Stimulated activated CD4-positive, alpha-beta T cell treated with anti-CD3 and anti-CD28 coated beads, Interleukin-4, amount 100 ng/mL, for 24 hours (primary cell): ENCODE measurements around the gene AMBP.

Experiments used
- DNase-seq: peaks from one replicate; pipeline ENCODE4 v3.0.0-alpha.2; 2020

AMBP gene

DNA sequence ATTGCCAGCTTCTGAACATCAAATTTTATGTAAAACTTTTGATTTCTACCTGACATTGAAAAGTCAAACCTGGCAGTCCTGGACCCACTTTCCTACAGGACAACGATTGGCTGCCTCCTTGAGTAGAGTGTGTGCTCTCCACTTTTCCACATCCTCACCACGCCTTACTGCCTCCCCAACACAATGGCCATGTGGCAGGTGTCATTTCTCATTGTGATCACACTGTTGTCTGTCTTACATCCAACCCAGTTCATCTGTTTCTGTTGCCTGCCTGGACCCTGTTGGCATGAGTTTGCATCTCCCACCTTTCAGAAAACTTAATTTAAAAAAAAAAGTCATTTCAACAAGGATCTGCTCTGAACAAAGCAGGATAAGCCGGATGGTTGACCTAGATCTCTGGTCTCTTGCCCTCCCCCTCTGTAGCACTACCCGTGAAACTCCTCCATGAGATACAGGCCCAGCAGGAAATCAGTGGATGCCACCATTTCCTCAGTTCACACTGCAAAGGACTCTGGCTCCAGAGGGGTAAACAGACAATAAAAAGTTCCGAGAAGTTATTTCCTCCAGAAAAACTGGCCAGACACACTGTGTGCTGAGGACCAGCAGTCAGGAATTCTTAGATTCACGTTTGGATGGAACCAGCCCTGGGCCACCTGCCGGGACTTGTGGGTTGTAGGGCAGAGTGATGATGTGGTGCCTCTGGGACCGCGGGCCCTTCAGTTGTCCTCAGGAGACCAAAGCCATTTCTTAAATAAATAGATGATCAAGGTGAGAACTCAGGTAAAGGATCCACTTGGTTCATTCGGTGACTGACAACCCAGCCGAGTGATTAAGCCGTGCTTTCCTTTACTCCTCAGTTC is 48.6 kb downstream of the AMBP start:
- DNase-seq: no peak

DNA sequence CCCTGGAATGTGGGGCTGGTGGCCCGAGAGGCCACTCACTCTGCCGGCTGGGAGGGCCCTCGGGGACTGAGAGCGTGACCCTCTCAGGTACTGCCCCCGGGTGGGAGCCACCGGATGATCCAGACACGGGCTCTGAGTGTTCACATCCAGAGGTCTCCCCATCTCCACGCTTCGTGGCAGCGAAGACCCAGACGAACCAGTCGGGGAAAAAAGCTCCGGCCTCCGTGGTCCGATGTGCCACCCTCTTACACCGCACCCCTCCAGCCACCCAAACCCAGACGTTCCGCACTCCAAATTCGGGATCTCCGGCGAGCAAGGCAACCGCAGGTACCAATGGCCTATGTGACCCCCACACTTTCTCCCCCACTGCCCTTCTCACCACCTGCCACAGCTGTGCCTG is 49.5 kb downstream of the AMBP start:
- DNase-seq: no peak

DNA sequence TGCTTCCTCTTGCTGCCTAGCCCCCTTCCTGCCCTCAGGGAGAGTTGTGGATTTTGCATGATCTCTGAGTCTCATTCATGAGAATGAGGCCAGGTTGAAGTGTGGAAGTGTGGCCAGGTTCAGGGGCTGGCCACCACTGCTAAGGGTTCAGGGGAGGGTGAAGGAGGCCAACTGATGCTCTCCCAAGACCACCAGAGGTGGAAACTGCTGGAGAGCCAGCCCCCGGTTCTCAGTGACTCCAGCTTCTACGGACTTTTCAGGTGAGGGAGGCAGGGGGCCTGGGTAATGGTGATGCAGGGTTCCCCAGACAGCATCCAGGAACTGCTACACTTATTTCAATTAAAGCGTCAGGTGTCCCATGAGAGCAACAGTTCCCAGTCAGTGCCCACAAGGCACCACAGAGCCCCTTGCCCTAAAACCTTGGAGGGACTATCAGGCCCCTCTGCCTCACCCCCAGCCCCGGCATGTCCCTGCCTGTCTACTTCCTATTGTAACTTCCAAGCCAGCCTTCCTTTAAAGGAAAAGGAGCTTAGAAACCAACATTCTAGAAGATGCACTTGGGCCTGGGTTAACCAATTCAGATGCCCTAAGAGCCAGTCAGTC is 50.1 kb downstream of the AMBP start:
- DNase-seq: no peak

DNA sequence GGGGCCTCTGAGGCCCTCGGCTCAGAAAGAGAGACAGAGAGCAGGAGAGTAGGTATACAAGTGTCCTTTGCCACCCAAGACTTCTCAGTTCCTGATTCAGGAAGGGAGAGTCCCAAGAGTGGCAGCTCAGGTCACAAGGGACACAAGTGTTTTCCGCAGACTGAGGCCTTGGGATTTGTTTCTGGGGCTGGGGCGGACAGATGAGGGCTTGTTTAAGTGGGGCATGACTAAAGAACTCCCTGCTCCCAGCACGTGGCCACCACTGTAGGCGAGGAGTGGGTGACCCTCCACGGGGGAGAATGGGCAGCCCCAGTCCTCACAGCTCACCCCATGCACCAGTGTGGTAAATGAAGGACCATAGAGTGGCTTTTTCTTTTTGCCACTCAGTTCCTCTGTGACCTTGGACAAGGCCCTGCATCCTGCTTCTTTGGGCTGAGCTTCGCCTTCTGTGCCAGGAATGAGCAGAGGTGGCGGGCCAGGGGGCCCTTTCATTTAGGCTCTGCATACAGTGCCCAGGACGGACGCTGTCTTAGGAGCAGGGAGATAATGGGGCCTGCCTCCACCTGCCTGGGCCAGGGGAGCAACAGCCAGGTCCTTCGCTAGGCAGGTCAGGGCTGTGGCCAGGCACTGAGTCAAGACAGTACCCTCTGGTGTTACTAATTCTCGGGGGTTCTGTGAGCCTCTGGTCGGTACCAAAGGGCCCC is 50.8 kb downstream of the AMBP start:
- no peak for DNase-seq

DNA sequence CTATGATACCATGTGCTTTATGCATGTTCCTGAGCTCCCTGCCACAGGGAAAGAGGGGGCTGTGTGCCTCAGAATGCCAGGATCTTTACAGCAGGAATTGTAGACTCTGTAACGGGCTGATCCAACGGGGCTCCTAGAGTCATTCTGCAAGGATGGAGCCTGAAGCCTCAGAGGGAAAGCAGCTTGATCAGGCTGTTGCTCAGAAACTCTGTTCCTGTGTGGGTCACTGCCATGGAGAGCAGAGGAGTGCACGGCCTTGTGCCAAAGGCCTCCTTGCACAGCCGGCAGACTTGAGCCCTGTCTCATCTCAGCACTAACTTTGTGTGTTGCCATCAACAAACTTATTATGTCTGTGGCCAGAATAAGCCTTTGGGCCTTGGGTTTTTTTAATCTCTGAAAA is 51.8 kb downstream of the AMBP start:
- no peak for DNase-seq

DNA sequence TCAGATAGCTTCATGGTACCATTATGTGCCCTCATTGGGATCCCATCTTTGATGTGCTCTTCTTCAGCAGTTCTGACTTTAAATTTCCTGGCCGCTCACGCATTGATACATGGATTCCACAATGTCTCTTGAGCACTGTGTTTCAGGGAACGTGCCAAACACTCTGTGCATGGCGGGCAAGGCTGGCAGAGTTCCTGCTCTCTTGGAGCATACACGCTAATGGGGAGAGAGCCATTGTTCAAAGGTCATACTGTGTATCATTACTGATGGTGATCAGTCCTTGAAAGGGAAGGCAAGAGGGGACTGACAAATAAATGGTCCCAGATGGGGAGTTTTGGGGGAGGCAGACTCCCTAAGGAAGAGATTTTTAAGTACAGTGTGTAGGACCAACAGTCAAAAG is 52.3 kb downstream of the AMBP start:
- no peak for DNase-seq

DNA sequence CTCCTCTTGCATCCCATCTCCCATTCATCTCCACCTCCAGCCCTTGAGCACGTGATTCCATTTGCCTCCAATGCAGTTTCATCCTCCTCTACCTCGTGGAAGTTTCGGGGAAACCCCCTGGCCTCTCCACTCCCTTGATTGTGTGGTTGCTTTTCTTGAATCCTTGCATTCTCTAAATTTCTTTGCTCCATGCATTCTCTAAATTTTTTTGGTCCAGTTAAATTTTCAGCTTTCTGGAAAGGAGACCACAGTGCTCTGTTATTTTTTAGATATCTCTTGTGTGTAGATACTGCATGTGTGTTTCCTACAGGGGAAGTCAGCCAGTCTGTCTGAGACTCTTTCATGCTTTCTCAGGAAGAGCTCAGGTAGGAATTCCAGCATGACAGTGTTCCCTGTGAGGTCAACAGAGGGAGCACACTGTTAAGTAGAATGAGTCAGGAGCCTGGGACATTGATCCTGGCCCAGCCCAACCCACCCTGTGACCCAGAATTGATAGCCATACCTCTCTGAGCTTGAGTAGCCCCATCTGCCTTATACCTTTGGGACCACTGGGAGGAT is 52.8 kb downstream of the AMBP start:
- DNase-seq: no peak

DNA sequence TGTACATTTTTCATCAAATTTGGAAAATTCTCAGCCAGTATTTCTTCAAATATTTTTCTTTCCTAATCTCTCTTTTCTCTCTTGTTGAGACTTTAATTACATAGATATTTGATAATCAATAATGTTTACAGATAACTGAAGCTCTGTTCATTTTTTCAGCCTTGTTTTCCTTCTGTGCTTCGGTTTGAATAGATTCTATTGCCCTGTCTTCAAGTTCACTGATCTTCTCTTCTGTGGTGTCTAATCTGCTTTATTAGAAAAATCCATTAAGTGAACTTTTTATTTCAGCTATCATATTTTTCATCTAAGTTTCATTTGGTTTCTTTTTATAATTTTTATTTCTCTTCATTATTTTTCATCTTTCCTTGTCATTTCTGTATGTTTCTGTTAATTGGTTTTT is 54.1 kb downstream of the AMBP start:
- DNase-seq: no peak

DNA sequence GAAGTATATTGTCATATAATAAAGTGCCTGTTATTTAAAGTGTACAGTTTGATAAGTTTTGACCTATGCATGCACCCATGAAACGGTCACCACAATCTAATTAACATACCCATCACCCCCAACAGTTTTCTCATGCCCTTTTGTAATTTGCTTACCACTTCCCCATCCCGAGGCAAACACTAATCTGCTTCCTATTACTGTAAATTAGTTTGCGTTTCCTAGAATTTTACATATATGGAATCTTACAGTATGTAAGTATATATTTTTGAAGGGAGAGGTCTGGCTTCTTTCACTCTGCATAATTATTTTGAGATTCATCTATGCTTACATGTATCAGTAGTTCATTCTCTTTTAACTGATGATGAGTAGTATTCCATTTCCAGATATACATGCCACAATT is 56.5 kb downstream of the AMBP start:
- DNase-seq: no peak

DNA sequence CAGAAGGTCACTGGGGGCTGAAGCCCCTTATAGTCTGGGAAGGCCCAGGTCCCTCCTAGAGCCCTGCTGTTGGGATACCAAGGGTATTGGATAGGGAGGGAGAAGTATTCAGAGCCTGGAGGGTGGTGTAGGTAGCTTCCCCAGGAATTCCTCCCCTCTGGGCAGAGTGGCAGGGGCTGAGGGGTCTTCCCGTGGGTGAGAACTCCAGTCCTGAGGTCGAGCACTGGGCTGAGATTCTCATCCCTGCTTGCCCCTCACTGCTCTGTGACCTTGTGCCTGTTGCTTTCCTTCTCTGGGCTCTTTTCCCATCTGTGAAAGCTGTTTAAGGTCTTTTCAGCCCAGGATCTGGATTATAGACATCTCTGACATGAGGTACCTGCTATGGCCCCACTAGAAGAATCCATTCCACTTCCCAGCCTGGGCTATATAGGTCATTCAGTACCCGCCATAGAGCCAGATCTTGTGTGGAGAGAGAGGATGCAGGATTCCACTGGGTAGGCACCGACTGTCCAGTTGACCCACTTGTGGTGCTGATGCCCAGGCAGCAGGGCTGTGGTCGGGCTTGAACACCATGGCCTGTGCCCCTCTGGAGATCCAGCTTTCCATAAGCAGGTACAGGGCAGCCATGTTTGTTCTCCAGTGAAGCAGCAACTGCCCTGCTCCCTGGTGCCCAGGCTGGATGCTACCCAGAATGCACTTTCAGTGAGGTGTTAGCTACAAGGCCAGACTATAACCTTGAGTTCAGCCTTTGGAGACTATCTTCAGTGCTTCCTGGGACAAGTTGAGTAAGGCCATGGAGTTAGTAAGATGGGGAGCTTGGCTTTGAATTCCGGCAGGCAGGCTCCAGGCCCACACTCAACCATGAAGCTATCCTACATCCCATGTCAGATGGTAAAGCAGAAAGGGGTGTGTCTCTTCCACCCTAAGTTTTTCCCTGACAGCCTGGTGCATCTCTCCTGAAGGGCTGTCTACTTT is 60.1 kb downstream of the AMBP start:
- DNase-seq: no peak

DNA sequence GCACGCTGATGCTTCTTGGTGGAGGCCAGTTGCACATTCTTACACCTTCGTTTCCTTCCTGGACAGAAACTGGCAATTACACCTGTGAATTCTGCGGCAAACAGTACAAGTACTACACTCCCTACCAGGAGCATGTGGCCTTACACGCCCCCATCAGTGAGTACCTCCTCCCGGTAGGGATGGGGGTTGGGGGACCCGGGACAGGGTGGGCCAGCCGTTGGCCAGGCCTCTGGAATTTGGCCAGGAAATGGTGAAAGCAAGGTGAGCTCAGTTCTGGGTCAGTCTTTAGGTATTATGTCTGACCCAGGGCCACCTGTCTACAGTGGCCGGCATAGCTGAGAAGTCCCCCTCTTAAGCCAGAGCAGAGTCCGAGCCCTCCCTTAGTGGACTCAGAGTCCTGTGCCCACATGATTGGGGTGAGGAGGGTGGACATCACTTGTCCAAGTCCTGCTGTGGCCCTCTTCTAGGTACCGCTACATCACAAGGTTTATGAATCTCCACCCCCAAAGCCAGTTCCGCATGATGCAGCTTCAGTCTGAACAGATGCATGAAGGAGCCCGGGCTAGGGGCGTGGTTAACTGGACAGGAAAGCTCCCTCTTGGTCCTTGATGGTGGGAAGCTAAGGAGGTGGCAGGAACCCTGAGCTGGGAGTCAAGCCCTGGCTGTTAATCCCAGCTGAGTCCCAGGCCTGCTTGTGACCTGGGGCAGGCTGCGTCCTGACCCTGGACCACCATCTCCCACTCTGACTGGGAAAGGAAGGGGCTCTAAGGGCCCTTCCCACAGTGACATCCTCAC is 61.3 kb downstream of the AMBP start:
- DNase-seq: no peak

DNA sequence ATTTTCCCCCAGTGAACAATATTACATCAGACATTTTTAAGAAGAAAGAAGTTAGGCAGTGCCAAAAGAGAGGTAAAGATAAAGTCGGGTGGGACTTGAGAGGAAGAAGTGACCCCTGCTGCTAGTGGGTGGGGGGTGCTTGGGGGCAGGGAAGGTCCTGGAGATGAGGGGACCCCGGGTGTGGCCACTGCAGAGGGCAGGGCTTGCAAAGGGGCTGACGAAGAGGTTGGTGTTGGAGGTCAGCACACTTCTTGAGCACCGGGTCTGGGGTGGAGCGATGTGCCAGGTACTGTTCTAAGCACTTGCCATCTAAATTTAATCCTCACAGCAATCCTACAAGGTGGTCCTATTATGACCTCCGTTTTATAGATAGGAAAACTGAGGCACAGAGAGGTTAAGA is 62.0 kb downstream of the AMBP start:
- no peak for DNase-seq

DNA sequence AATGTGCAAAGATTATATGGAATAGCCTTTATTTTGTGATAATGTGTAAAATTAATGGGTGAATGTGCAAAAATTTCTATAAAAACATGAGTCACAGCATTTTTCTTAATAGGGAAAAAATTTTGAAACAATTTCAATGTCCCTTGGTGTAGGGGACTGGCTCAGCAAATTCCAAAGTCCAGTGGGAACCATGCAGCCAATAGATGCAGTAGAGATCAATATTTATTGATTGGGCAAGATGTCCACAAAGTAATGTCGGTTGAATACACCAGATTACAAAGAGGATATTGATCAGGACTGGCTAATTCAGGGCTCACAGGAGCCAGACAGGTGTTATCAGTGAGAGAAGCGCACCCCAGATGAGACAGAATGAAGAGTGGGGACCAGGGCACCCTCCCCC is 62.5 kb downstream of the AMBP start:
- no peak for DNase-seq

DNA sequence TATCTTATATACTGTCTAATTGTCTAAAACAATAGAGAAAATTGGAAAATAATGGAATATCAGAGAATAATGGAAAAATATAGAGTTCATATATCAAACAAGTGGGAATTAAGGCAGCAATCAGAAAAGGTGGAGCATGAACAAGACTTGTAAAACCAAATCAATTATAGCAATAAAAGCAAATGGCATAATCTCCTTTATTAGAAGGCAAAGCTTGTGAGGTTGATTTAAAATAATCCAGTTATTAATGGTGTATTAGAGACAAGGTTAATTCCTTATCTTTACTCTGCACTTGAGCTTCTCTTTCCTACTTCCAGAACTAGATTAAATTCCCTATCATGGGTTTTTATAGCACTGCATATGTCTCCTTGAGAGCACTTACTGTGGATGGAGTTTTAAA is 64.1 kb downstream of the AMBP start:
- DNase-seq: no peak

DNA sequence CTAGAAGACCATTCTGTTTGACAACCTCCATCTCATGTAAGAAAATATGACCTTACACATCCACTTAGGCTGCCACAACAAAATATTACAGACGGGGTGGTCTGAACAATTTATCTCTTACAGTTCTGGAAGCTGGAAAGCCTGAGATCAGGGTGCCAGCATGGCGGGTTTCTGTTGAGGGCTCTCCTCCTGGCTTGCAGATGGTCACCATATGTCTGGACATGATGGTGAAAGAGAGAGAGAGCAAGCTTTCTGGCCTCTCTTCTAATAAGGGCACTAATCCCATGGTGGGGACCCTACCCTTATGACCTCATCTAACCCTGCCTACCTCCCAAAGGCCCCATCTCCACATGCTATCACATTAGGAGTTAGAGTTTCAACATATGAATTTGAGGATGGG is 66.0 kb downstream of the AMBP start:
- no peak for DNase-seq

DNA sequence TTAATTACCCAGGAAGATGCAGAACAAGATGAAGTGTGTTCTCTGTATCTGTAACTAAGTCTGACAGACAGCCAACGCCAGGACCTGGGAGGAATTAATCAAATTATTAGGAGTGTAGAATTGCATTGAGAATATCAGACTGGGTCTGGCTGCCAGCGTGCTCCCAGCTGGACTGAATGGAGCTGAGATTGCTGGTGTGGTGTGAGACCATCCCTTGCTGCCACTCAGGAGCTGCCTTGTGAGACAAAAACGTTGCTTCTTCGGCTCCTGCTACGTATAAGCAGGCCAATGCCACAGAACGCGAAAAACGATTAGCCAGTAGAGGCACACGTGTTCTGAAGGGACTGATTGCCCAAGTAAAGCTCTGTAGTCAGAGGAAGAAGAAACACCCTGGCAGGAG is 66.8 kb downstream of the AMBP start:
- DNase-seq: no peak
